Measurements from ENCODE around the gene C2CD4A.

C2CD4A gene

DNA sequence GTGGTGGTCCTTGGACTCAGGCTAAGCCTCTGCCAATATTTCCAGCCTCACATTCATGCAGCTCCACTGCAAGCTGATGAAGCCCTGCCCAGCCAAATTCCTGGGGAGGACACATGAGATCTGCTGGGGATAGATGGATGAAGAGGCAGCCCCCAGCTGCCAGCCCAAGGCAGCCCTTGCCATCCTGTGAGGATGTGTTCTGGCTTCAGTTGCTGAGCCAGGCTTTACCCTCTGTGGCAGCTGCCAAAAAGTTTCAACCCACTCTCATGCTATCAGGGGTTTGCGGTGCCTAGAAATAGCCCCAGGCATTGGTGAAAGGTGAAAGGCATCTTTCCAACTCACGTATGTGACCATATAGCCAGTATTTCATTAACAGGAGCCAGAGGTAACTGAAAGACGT is 37.6 kb downstream of the C2CD4A start:
- DNase-seq, result no peak

GRCh38 chr15:62104846-62105245 is 38.1 kb downstream of the C2CD4A start:
- no peak for DNase-seq

DNA sequence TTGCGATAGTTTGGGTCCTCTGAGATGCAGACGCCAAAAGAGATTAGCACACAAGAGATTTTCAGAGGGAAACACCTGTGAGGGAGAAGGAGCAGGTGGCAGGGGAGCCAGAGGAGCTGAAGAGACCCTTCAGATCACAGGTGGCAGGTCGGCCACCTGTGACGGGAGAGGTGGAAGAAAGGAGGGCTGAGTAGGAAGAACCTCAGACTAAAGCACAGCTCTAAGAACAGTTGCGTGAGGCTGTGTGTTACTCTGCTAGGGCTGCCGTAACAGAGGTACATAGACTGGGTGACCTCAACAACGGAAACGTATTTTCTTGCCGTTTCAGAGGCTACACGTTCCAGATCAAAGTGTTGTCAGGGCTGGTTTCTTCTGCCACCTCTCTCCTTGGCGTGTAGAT is 38.5 kb downstream of the C2CD4A start:
- no peak for DNase-seq

DNA sequence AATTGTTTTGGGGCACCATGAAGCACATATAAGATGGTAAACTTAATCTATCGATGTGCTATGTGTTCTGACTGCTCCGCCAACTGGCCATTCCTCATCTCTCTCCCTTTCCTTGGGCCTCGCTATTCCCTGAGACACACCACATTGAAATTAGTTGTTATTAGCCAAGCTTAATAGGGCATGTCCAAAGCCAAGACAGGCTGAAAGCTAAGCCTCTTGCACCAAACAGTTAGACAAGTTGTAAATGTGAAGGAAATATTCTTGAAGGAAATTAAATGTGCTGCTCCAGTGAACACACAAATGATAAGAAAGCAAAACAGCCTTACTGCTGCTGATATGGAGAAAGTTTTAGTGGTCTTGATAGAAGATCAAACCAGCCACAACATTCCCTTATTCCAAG is 39.3 kb downstream of the C2CD4A start:
- no peak for DNase-seq

DNA sequence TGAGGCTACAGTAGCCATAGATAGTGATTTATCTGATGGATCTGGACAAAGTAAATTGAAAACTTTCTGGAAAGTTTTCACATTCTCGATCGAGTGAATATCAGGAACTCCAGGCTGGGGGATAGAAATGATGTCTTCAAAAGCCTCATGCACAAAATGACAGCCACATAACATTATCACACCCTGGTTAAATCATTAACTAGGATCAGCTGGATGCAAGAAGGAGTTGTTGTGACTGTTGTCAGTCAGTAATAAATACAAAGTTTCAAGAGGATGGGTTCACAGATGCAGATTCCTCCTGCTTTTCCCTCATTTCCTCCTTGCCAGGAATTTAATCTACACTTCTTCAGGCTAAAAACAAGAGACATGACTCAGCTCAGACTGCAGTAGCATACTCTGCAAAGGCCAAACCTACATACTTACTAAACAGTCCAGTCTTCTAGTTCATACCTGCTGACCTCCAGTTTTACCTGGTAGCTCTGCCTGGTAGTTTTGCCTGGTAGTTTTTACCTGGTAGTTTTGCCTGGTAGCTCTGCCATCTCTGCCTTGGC is 40.9 kb downstream of the C2CD4A start:
- DNase-seq, result no peak

DNA sequence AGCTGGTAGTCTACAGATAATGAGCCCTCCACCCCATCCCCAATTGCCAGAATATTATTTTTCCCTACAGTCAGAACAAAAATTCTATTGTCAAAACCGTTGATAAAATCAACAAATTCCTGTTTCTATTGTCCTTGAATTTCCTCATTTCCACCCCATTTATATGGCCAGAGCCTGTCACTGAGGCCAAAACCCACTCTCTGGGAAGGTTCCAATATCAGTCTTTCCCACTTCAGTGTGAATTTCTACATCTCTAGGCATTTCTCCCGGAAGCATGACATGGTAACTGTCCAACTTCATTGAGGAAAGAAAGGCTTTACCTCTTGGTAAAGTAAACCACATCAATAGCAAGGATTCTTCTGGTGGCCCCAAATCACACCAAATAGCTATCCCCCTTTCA is 41.6 kb downstream of the C2CD4A start:
- no peak for DNase-seq

DNA sequence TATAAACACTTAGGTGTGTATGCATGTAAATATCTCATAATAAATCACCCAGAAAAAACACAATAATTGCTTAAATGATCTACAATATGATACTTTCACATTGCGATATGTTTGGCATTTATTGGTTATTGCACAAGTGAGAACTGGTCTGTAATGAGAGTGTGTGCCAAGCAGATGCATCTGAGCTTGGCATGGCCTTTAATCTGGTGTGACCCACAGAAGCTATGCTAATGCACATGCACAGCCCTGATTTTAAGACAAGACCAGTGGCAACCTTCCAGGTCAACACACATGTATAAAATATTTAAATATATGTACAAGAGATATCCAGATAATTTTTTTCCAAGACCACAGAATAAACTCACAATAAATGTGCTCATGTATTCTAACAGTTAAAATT is 42.7 kb downstream of the C2CD4A start:
- no peak for DNase-seq

DNA sequence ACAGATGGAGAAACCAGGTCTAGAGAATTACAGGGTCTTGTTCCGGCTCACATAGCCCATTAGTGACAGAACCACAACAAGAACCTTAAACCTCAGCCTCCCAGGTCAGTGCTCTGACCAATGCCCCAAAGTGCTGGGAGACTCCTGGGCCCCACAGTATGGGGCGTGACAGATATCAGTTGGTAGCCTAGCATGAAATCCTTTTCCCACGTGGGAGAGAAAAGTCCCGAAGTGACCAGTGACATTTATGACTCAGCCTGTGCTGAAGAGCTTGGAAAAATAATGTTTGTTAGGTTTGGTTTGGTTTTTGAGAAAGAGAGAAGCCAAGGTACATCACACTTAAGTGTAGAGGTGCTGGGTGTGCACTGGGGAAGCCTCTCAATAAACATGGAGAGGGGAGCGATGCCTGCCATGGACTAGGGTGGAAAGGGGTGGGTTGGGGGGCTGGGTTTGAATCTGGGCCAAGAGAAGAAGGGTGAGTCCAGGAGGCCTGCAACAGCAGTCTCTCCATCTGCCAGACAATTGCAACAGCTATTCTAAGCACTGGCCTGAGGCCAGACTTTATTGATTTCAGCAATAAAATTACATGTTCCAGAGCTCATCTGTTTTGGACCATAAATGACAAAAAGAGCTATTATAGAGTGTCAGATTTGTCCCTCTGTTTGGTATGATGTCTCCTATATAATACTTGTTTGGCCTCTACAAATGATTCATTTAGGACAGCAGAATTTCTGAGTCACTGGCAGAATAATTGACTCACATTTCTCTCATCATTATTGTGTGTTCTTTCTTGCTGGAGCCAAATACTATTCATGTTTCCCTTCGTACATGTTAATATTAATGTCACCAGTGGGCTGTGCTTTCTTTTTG is 43.4 kb downstream of the C2CD4A start:
- DNase-seq, result peak; percentile 91

DNA sequence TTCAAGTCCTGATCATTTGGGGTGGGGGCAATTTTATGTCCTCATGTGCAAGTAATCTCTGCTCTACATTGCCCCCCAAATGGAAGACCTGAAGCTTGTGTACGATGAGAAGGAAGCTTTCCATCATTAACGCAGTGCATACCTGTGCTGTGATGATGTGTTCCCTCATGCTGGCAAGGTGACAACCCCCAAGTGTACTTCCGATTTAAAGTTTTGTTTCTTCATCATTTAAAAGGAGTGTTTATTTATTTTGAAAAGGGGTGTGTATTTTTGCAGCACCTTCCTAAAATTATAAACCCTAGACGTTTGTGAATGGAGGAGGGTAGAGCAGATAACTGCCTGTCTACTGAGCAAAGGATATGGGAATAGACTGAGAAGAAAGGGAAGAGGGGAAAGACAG is 45.3 kb downstream of the C2CD4A start:
- no peak for DNase-seq

DNA sequence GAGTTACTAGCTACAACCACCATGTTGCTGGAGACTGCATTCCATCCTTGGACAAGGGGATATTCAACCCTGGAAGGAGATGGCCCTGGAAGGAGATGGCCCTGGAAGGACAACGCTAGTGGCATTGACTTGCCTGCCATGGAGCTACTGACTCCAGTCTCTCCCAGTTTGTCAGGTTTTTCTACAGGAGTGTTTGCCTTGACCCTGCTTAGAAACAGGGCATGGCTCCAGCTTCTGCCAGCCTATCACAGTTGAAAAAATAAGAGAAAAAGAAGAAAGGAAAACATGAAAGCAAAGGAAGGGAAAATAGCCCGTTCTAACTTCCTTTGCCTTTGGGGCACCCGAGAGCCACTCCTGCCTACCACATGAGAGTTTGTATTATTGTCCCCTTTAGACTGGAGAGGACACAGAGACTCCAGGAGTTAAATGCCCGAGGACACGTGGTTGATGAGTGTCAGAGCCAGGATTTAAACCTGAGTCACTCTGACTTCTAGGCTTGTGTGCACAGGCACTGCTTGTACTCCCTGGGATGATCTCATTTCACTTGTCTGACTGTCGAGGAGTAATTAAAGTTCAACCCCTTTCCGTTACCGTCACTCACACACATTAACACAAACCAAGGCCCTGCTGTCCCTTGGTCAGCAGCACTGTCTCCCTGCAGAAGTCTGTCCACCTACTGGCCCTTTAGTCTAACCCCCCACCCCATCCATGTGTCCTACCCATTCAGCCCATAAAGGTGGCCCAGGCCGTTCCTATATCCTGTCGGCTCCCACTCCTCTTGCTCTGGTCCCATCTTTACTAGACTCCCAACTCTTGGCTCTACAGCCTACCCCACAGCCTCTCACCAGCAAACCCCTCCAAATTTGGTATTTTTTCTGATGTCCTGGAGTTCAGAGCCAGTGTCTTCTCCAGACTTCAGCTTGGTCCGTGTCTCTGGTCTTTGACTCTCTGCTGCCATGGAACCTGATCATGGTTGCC is 46.1 kb downstream of the C2CD4A start:
- DNase-seq, result peak; percentile 29

GRCh38 chr15:62115847-62116246 is 49.1 kb downstream of the C2CD4A start:
- DNase-seq, result no peak

DNA sequence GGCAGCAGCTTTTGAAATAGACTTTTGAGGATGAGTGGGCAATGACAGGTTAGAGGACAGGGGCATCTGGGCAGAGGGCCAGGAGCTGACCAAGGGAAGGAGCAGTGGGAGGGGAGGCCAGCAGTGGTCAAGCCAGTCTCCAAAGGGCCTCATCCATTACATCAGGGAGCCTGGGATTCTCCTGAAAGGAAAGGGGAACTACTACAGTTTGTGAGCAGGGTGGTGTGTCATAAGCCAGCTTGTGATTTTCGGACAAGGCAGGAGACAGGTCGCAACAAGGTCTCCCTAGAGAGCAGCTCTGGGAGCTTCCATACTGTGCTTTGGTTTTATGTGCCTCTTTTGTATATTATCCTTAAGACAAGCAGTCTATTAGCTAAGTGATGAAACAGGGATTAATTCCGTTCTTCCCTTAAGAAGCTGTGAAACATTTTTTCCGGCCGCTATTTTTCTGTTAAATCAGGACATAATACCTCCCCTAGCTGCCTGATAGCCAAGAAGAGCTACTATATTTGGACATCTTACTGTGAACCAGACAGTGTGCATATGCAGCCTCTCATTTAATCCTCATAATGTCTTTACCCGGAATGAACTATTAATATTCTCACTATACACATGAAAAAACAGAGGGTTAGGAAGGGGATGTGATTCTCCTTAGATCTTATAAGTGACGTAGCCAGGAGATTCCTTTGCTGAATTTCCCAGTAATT is 51.9 kb downstream of the C2CD4A start:
- DNase-seq, result peak; percentile 46

- peak; percentile 74 for DNase-seq
Observed at GRCh38 chr15:62119227-62119864, 52.6 kb downstream of the C2CD4A start.

GRCh38 chr15:62119874-62120273 is 53.1 kb downstream of the C2CD4A start:
- DNase-seq, result no peak

All from SHP77 treated with DMSO at 0.1 percent for 48 hours (cell line).